GM10248 (cell line): Measurements from ENCODE around the gene SPIRE1.

Source experiments
- CTCF ChIA-PET: fragments of 300-600 bp; sonication (Branson Sonifier 250); formaldehyde crosslinking; extraction: SDS; loops from one replicate; lab custom pipeline; 2021; ENCODE audit warnings: antibody characterized with exemption; lab: Yijun Ruan, JAX
- POLR2A ChIA-PET: fragments of 350-650 bp; sonication (Branson Sonifier 250); formaldehyde crosslinking; extraction: SDS; loops from one replicate; lab custom pipeline; 2020; ENCODE audit warnings: antibody characterized with exemption; lab: Yijun Ruan, JAX
- DNase-seq: peaks from one replicate; pipeline ENCODE4 v3.0.0; 2012; ENCODE audit errors: extremely low spot score
- TF ChIP-seq, protein P1 (sequence below): IDR thresholded peaks from 2 replicates; pipeline ENCODE4 v1.5.1; 2012; ENCODE audit warnings: mild to moderate bottlenecking, low read depth; ENCODE audit errors: extremely low read depth, missing control alignments, control extremely low read depth

The SPIRE1 gene

DNA sequence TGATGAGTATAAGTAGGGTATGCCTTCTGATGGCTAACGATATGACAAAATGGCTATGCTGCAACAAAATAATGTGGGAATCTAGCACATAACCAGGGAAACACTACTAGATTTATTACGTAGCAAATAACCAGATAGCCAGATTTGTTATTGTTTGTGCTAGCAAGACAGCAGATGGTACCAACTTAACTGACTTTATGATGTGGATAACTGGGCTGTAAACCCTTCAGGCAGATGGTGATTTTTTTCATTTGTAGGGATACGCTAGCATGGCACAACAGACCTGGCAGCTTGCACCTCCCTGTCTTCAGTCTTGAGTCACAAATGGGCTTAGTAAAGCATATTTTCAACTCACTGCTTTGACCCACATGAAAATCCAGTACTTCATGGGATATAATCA, 201.5 kb downstream of the SPIRE1 start:
- DNase-seq: no peak
- POLR2A ChIA-PET: no interaction called here
- CTCF ChIA-PET: no interaction called here
- TF ChIP-seq, protein P1, sequence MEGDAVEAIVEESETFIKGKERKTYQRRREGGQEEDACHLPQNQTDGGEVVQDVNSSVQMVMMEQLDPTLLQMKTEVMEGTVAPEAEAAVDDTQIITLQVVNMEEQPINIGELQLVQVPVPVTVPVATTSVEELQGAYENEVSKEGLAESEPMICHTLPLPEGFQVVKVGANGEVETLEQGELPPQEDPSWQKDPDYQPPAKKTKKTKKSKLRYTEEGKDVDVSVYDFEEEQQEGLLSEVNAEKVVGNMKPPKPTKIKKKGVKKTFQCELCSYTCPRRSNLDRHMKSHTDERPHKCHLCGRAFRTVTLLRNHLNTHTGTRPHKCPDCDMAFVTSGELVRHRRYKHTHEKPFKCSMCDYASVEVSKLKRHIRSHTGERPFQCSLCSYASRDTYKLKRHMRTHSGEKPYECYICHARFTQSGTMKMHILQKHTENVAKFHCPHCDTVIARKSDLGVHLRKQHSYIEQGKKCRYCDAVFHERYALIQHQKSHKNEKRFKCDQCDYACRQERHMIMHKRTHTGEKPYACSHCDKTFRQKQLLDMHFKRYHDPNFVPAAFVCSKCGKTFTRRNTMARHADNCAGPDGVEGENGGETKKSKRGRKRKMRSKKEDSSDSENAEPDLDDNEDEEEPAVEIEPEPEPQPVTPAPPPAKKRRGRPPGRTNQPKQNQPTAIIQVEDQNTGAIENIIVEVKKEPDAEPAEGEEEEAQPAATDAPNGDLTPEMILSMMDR: no peak

GRCh38 chr18:12455496-12455895, 202.4 kb downstream of the SPIRE1 start:
- ChIA-PET CTCF (no interaction called here), POLR2A (no interaction called here)
- no peak for DNase-seq
- TF ChIP-seq, protein P1: no peak

DNA sequence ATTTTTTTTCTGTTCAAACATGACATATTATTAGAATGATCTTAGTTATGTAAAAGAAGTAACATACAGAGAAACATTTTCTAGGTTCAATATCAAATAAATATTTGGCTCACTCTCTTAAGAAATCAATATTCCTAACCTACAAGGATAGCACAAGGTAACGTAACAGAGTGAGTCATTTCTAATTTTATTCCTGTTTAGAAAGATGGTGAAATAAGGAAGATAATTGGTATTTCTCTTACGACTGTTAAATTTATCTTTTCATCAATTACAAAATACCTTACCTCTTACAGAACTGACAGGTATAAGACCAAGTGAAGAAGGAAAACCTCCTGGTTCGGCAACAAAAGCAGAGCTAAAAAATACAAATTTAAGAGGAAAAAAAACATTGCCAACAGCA, 205.1 kb downstream of the SPIRE1 start:
- POLR2A ChIA-PET: no interaction called here
- CTCF ChIA-PET: interaction anchor here (1.0 kb wide), 1 partner anchor 16 kb away, joined by 3 read pairs; no protein-coding TSS in a partner anchor
- no peak for DNase-seq
- TF ChIP-seq, protein P1: no peak

- POLR2A ChIA-PET: no interaction called here
- CTCF ChIA-PET: interaction anchor here (0.9 to 1.9 kb wide), 5 partner anchors 9 to 172 kb away, joined by 3 to 8 read pairs (median 3); no protein-coding TSS in a partner anchor
Measured at GRCh38 chr18:12451428-12451827, 206.5 kb downstream of the SPIRE1 start.

DNA sequence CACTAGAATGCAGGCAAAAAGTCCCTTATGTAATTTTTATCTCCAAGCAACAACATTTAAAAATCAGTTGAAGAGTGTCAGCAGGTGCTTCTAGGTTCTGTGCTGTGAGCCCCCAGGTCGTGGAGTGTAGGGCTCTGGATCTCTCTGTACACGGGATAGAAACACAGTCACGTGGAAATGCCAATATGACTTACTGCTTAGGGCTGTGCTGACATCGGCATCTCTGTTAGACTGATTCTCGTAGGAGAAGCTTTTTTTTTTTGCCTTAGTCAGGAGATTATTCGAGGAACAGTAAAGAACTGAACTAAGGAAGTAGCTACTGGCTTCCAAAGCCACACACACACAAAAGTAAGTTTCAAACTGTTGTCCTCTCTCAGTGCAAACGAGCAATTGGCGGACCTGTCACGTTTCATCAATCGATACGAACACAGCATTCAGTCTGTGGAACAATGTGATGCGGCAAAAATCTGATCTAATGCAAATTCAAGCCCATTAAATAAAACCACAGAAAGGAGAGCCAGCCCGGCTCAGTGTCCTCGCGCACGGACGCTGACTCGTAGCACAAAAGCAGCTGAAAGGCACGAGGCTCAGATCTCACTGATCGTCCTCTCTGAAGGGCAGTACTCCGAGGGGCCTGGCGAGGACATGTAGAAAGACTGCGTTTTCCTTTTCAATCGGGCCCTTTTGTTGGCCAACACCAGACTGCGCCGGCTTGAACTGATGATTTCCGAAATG, 208.7 kb downstream of the SPIRE1 start:
- TF ChIP-seq, protein P1: no peak
- ChIA-PET POLR2A (interaction anchor here (0.5 kb wide), 1 partner anchor 8 kb away, joined by 7 read pairs; no protein-coding TSS in a partner anchor), CTCF (interaction anchor here (1.9 kb wide), 1 partner anchor 12 kb away, joined by 6 read pairs; no protein-coding TSS in a partner anchor)
- no peak for DNase-seq

More at GRCh38 chr18:12451428-12451827, 206.5 kb downstream of the SPIRE1 start:
- DNase-seq: no peak
- TF ChIP-seq, protein P1: no peak

GRCh38 chr18:12445554-12445953, 212.4 kb downstream of the SPIRE1 start:
- no peak for DNase-seq
- POLR2A ChIA-PET: no interaction called here
- CTCF ChIA-PET: no interaction called here
- TF ChIP-seq, protein P1: no peak
